Naive thymus-derived CD4-positive, alpha-beta T cell (primary cell): ENCODE data around the gene POU3F2. TPM values are rescaled to one million over a fixed set of nuclear protein-coding genes. Genes with fewer than 3 reads are reported as not detected.

Experiments
- ATAC-seq: fragments of 150-1000 bp; cut with Tn5 transposase; 2 replicates; pipeline ENCODE4 v1.10.0; 2021; ENCODE audit warnings: mild to moderate bottlenecking, moderate library complexity
- CTCF ChIA-PET: fragments of 350-600 bp; sonication (Branson Sonifier 250); formaldehyde crosslinking; loops from one replicate; lab custom pipeline; 2021; ENCODE audit warnings: antibody characterized with exemption; lab: Charles Lee
- POLR2A ChIA-PET: fragments of 350-600 bp; sonication (Branson Sonifier 250); formaldehyde crosslinking; loops from one replicate; lab custom pipeline; 2021; ENCODE audit warnings: antibody characterized with exemption, inconsistent platforms; lab: Charles Lee
- DNase-seq, 9 donors: peaks; one replicate each; pipeline versions ENCODE4 v3.0.0 to v3.0.0-alpha.2; 2020 to 2022; ENCODE audit warnings: mixed read lengths in 1 of 9
- H3K27ac ChIP-seq: one replicate; pipeline ENCODE4 v1.7.0; 2013; ENCODE audit warnings: mild to moderate bottlenecking, low read depth, low read length, moderate library complexity
- H3K27me3 ChIP-seq, 2 donors: one replicate each; pipeline ENCODE4 v1.7.0; 2013; ENCODE audit warnings: low read length in 2 of 2, mild to moderate bottlenecking in 2 of 2, moderate library complexity in 2 of 2; ENCODE audit not compliant: control insufficient read depth in 2 of 2, insufficient read depth in 2 of 2
- H3K36me3 ChIP-seq, 3 experiments: 1 replicate in 2 of 3; 2 replicates in 1 of 3; pipeline ENCODE4 v1.7.0; 2013; ENCODE audit warnings: low read length in 3 of 3, mild to moderate bottlenecking in 3 of 3, moderate library complexity in 1 of 3; ENCODE audit not compliant: insufficient read depth in 3 of 3, control insufficient read depth in 2 of 3
- H3K4me1 ChIP-seq, 2 donors: one replicate each; pipeline ENCODE4 v1.7.0; 2013; ENCODE audit warnings: low read length in 2 of 2, mild to moderate bottlenecking in 2 of 2, moderate library complexity in 1 of 2; ENCODE audit not compliant: control insufficient read depth in 2 of 2, insufficient read depth in 2 of 2
- H3K4me3 ChIP-seq: 2 replicates; pipeline ENCODE4 v1.7.0; 2013; ENCODE audit warnings: mild to moderate bottlenecking, low read length
- H3K9me3 ChIP-seq, 3 experiments: 1 replicate in 2 of 3; 2 replicates in 1 of 3; pipeline ENCODE4 v1.7.0; 2013; ENCODE audit warnings: low read length in 3 of 3; ENCODE audit not compliant: control insufficient read depth in 2 of 3
- H3K27ac Mint-ChIP-seq, 9 donors: one replicate each; pipeline ENCODE4 v1.8.0; 2020 to 2022; ENCODE audit warnings: mixed read lengths in 9 of 9, mild to moderate bottlenecking in 8 of 9, moderate library complexity in 5 of 9, inconsistent platforms in 2 of 9
- H3K27me3 Mint-ChIP-seq, 5 donors: one replicate each; pipeline ENCODE4 v1.8.0; 2021 to 2022; ENCODE audit warnings: mixed read lengths in 5 of 5, mild to moderate bottlenecking in 1 of 5
- H3K36me3 Mint-ChIP-seq, 5 donors: one replicate each; pipeline ENCODE4 v1.8.0; 2020 to 2022; ENCODE audit warnings: mixed read lengths in 5 of 5, mild to moderate bottlenecking in 3 of 5, inconsistent platforms in 1 of 5
- H3K4me1 Mint-ChIP-seq, 7 donors: one replicate each; pipeline ENCODE4 v1.8.0; 2020 to 2022; ENCODE audit warnings: mixed read lengths in 7 of 7, mild to moderate bottlenecking in 3 of 7, inconsistent platforms in 1 of 7
- H3K4me3 Mint-ChIP-seq, 10 donors: one replicate each; pipeline ENCODE4 v1.8.0; 2020 to 2022; ENCODE audit warnings: mild to moderate bottlenecking in 10 of 10, mixed read lengths in 10 of 10, moderate library complexity in 6 of 10, inconsistent platforms in 2 of 10
- H3K9me3 Mint-ChIP-seq, 11 donors: one replicate each; pipeline ENCODE4 v1.8.0; 2020 to 2022; ENCODE audit warnings: mixed read lengths in 11 of 11, mild to moderate bottlenecking in 4 of 11, inconsistent platforms in 1 of 11, moderate library complexity in 1 of 11
- intact Hi-C, 2 donors: fragments of 100-400 bp; cut with micrococcal nuclease; formaldehyde crosslinking; loops; one replicate each; pipeline ENCODE4 v1.15.1; 2023
- polyA plus RNA-seq, 2 donors: library from polyadenylated mRNA; unstranded; fragments of 300-500 nt; fragmentation: Illumina TruSeq; gene quantifications; one replicate each; pipeline ENCODE4 v1.2.3, GENCODE V29; 2021
- total RNA-seq, 6 experiments: library from RNA in 5 of 6; stranded (reverse) in 5 of 6; gene quantifications; 1 replicate in 5 of 6; 2 replicates in 1 of 6; pipeline ENCODE4 v1.2.3 and lab custom pipeline; 2021 to 2026

POU3F2 gene
- total and polyA plus RNA-seq, 7 experiments from 2014 or later, result not detected

GRCh38 chr6:98877250-98877649, 42.9 kb downstream of the POU3F2 start:
- no peaks in the 10 kb centered on the region for H3K27me3 Mint-ChIP-seq
- H3K27ac ChIP-seq, result no peak overlapping the region
- H3K27ac Mint-ChIP-seq, result no peak overlapping the region
- ATAC-seq, result no peak
- peaks cover 0 to 9% (median 0%) of the 10 kb centered on the region in 7 donors for H3K4me1 Mint-ChIP-seq
- no peaks in the 10 kb centered on the region for H3K9me3 Mint-ChIP-seq
- DNase-seq, result no peak
- H3K36me3 ChIP-seq, result peaks cover 0 to 16% (median 0%) of the 10 kb centered on the region in 3 experiments
- intact Hi-C loops, result no loop called here
- ChIA-PET CTCF (no interaction called here), POLR2A (no interaction called here)
- no peaks in the 10 kb centered on the region for H3K27me3 ChIP-seq
- no peak overlapping the region for H3K4me3 Mint-ChIP-seq
- no peaks in the 10 kb centered on the region for H3K9me3 ChIP-seq
- H3K4me1 ChIP-seq, result no peaks in the 10 kb centered on the region
- no peak overlapping the region for H3K4me3 ChIP-seq
- peaks cover 12 to 54% (median 36%) of the 10 kb centered on the region in 5 donors for H3K36me3 Mint-ChIP-seq

DNA sequence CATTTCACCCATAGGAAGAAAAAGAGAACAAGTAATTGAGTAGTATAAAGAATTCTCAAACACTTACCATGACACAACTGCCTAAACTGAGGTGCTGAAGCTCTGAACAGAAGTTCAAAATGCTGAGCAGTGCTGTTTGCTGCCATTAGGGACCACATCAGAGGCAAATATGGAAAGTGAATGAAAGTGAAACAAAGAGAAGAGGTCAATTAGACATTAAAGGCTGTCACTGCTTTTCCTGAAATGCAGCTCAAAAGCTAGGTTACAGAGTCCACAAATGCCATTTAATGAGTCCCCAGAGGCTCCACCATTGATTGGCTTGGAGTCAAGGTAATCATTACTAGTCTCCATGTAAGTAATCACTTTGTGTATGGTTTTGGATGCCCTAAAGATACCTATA, 46.1 kb downstream of the POU3F2 start:
- Mint-ChIP-seq H3K4me3 (no peak overlapping the region), H3K4me1 (peaks cover 0 to 9% (median 0%) of the 10 kb centered on the region in 7 donors), H3K36me3 (peaks cover 15 to 59% (median 37%) of the 10 kb centered on the region in 5 donors), H3K27me3 (no peaks in the 10 kb centered on the region), H3K27ac (no peak overlapping the region), H3K9me3 (no peaks in the 10 kb centered on the region)
- peaks cover 0 to 12% (median 0%) of the 10 kb centered on the region in 3 experiments for H3K36me3 ChIP-seq
- no peak overlapping the region for H3K27ac ChIP-seq
- H3K27me3 ChIP-seq, result no peaks in the 10 kb centered on the region
- intact Hi-C loops, result loop anchor here in 1 of 2 donors (5.0 kb wide), 1 partner anchor 67 kb away; the partner anchor contains the start of gene FBXL4
- no peak for DNase-seq
- ATAC-seq, result no peak
- CTCF ChIA-PET, result no interaction called here
- H3K4me1 ChIP-seq, result no peaks in the 10 kb centered on the region
- POLR2A ChIA-PET, result no interaction called here
- no peaks in the 10 kb centered on the region for H3K9me3 ChIP-seq
- H3K4me3 ChIP-seq, result no peak overlapping the region

DNA sequence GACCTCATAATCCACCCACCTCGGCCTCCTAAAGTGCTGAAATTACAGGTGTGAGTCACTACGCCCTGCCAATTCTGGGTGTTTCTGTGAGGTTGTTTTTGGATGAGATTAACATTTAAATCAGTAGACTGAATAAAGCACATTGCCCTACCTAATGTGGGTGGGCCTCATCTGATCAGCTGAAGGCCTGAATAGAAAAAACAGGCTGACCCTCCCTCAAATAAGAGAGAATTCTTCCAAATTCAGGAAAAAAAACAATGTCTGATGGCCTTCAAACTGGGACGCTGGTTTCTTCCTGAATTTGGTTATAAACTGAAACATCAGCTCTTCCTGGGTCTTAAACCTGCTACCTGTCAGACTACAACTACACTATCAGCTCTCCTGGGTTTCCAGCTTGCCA, 51.0 kb downstream of the POU3F2 start:
- Mint-ChIP-seq H3K4me1 (peaks cover 0 to 7% (median 0%) of the 10 kb centered on the region in 7 donors), H3K36me3 (peaks cover 7 to 58% (median 23%) of the 10 kb centered on the region in 5 donors), H3K27me3 (no peaks in the 10 kb centered on the region), H3K27ac (peak overlapping the region in 1 of 9 donors; percentile 53), H3K9me3 (no peaks in the 10 kb centered on the region), H3K4me3 (no peak overlapping the region)
- Histone ChIP-seq H3K4me1 (no peaks in the 10 kb centered on the region), H3K27me3 (no peaks in the 10 kb centered on the region), H3K36me3 (no peaks in the 10 kb centered on the region), H3K4me3 (no peak overlapping the region), H3K9me3 (no peaks in the 10 kb centered on the region), H3K27ac (no peak overlapping the region)
- ChIA-PET POLR2A (no interaction called here), CTCF (no interaction called here)
- ATAC-seq (no peak), DNase-seq (no peak)
- intact Hi-C loops, result no loop called here

- Histone ChIP-seq H3K9me3 (no peaks in the 10 kb centered on the region), H3K27me3 (no peaks in the 10 kb centered on the region), H3K4me1 (no peaks in the 10 kb centered on the region), H3K27ac (no peak overlapping the region), H3K4me3 (no peak overlapping the region), H3K36me3 (no peaks in the 10 kb centered on the region)
- POLR2A ChIA-PET, result no interaction called here
- CTCF ChIA-PET, result no interaction called here
- Mint-ChIP-seq H3K9me3 (no peaks in the 10 kb centered on the region), H3K4me3 (no peak overlapping the region), H3K36me3 (peaks cover 6 to 61% (median 23%) of the 10 kb centered on the region in 5 donors), H3K4me1 (no peaks in the 10 kb centered on the region), H3K27ac (no peak overlapping the region), H3K27me3 (no peaks in the 10 kb centered on the region)
- intact Hi-C loops, result no loop called here
- no peak for DNase-seq
- ATAC-seq, result no peak
Observed at GRCh38 chr6:98887650-98888049, 53.3 kb downstream of the POU3F2 start.

Other genes with a start within 250 kb of the POU3F2 start
- 10 to 100 TPM; 12.0 to 24.3 (median 13.5) TPM for gene FBXL4, start 113.4 kb downstream of the POU3F2 start, total RNA-seq
- gene FBXL4, start 113.4 kb downstream of the POU3F2 start, polyA plus RNA-seq, result 10 to 100 TPM in 1 of 2 donors, 1 to 10 TPM in 1; 9.2 to 16.3 TPM